ENCODE measurements around the gene MTCL3.

MTCL3 gene

GRCh38 chr6:127518710-127519468 is at the start of gene MTCL3:
TSS of gene MTCL3 (minus strand) at chr6:127519335.
- peak; percentile 98 for DNase-seq

GRCh38 chr6:127567476-127567875 is 48.3 kb upstream of the MTCL3 start:
- DNase-seq: no peak

GRCh38 chr6:127566651-127567050 is 47.5 kb upstream of the MTCL3 start:
- DNase-seq: no peak

GRCh38 chr6:127566119-127566518 is 47.0 kb upstream of the MTCL3 start:
- no peak for DNase-seq

- DNase-seq: no peak
Observed at GRCh38 chr6:127564761-127565160, 45.6 kb upstream of the MTCL3 start.

- DNase-seq: no peak
Observed at GRCh38 chr6:127561660-127562059, 42.5 kb upstream of the MTCL3 start.

GRCh38 chr6:127554435-127555006 is 35.4 kb upstream of the MTCL3 start:
- DNase-seq: no peak

- DNase-seq: no peak
Observed at GRCh38 chr6:127550403-127550802, 31.3 kb upstream of the MTCL3 start.

- no peak for DNase-seq
Observed at GRCh38 chr6:127547904-127548649, 28.9 kb upstream of the MTCL3 start.

- no peak for DNase-seq
Observed at GRCh38 chr6:127547215-127547614, 28.1 kb upstream of the MTCL3 start.

GRCh38 chr6:127539272-127539671 is 20.1 kb upstream of the MTCL3 start:
- peak; percentile 56 for DNase-seq

GRCh38 chr6:127538750-127539264 is 19.7 kb upstream of the MTCL3 start:
- no peak for DNase-seq

- no peak for DNase-seq
Observed at GRCh38 chr6:127533736-127534135, 14.6 kb upstream of the MTCL3 start.

- no peak for DNase-seq
Observed at GRCh38 chr6:127533011-127533410, 13.9 kb upstream of the MTCL3 start.

GRCh38 chr6:127522714-127523113 is 3.6 kb upstream of the MTCL3 start:
- no peak for DNase-seq

GRCh38 chr6:127520066-127520465 is 931 bp upstream of the MTCL3 start:
- peak; percentile 62 for DNase-seq

GRCh38 chr6:127519469-127519785 is 292 bp upstream of the MTCL3 start:
- no peak for DNase-seq

- peak; percentile 59 for DNase-seq
Observed at GRCh38 chr6:127518191-127518709, 885 bp downstream of the MTCL3 start.

- no peak for DNase-seq
Observed at GRCh38 chr6:127517693-127518092, 1.4 kb downstream of the MTCL3 start.

GRCh38 chr6:127516662-127517273 is 2.4 kb downstream of the MTCL3 start:
- DNase-seq: peak; percentile 90

GRCh38 chr6:127515794-127516661 is 3.1 kb downstream of the MTCL3 start:
- peak; percentile 90 for DNase-seq

GRCh38 chr6:127515234-127515793 is 3.8 kb downstream of the MTCL3 start:
- DNase-seq: peak; percentile 42
